OCI-LY3 (cell line): ENCODE measurements around the gene CCDC80.

Source experiments
- CTCF ChIP-seq: fragments of 200-600, 300-600 bp; sonication (generic); IDR thresholded peaks from 2 replicates; pipeline ENCODE4 v1.5.1; 2014; ENCODE audit warnings: antibody characterized with exemption, low read length, low read depth
- EZH2phosphoT487 ChIP-seq: fragments of 200-600 bp; shearing (Covaris generic); IDR thresholded peaks from 2 replicates; pipeline ENCODE4 v1.6.1; 2018; ENCODE audit warnings: antibody characterized with exemption, mixed run types, low read depth

- no peak for TF ChIP-seq CTCF
- no peak for TF ChIP-seq EZH2phosphoT487
Measured at GRCh38 chr3:112560721-112561483, 80.0 kb downstream of the CCDC80 start.
